HG03469 (cell line): ENCODE results near the gene LCOR.
"Not testable (repeated sequence)": the region's sequence is repeated elsewhere in the genome, so short reads cannot be mapped to it uniquely, and the experiment has no call there.

Source experiments
- ATAC-seq: cut with Tn5 transposase; IDR thresholded peaks from one replicate; pipeline ENCODE4 v1.9.1; 2021; ENCODE audit warnings: mild to moderate bottlenecking, moderate library complexity, moderate number of reproducible peaks; ENCODE audit not compliant: unreplicated experiment

LCOR gene

GRCh38 chr10:97028126-97028831, 196.2 kb downstream of the LCOR start:
- ATAC-seq: no peak

- ATAC-seq: no peak
Measured at GRCh38 chr10:97028832-97029178, 196.7 kb downstream of the LCOR start.

GRCh38 chr10:97029271-97029670, 197.2 kb downstream of the LCOR start:
- no peak for ATAC-seq

DNA sequence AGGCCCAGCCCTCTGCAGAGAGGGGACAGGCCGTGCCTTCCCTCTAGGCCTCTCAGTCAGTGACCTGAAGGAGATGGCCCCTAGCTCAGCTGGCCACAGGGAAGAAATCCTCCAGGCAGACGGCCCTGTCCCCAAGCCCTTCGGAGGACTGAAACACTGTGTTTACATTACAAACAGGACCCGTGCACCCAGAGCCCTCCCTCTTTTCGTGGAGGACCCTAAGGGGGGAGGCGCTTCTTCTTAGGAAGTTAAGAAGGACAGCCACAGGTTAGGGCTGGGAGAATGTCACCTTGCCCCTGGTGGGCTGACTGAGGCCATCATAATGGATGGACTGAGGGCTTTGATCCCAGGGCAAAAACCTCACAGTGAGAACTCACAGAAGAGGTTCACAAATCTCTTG, 198.8 kb downstream of the LCOR start:
- no peak for ATAC-seq

GRCh38 chr10:97031459-97031858, 199.4 kb downstream of the LCOR start:
- no peak for ATAC-seq

DNA sequence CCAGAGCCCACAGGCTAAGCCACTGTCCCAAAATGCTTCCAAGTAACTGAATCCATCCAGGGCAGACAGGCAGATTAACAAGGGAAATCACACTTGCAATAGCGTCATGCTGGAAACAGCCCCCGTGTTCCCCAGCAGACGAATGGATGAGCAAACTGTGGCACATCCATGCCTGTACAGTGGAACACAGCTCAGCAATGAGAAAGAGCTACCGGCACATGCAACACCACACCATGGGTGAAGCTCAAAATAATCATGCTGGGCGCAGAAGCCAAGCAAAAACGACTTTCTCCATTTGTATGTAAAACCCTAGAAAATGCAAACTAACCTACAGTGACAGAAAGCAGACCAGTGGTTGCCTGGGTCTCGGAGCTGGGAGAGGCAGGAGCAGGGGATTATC, 200.5 kb downstream of the LCOR start:
- ATAC-seq: no peak

DNA sequence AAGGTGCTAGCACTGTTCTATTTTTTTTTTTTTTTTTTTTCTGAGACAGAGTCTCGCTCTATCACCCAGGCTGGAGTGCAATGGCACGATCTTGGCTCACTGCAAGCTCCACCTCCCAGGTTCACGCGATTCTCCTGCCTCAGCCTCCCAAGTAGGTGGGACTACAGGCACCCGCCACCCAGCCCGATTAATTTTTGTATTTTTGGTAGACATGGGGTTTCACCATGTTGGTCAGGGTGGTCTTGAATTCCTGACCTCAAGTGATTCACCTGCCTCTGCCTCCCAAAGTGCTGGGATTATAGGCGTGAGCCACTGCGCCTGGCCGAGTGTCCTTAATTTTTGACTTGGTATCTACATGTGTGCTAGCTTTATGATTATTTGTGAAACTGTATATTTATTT, 201.7 kb downstream of the LCOR start:
- not testable (repeated sequence) for ATAC-seq

GRCh38 chr10:97034301-97034700, 202.2 kb downstream of the LCOR start:
- ATAC-seq: no peak

DNA sequence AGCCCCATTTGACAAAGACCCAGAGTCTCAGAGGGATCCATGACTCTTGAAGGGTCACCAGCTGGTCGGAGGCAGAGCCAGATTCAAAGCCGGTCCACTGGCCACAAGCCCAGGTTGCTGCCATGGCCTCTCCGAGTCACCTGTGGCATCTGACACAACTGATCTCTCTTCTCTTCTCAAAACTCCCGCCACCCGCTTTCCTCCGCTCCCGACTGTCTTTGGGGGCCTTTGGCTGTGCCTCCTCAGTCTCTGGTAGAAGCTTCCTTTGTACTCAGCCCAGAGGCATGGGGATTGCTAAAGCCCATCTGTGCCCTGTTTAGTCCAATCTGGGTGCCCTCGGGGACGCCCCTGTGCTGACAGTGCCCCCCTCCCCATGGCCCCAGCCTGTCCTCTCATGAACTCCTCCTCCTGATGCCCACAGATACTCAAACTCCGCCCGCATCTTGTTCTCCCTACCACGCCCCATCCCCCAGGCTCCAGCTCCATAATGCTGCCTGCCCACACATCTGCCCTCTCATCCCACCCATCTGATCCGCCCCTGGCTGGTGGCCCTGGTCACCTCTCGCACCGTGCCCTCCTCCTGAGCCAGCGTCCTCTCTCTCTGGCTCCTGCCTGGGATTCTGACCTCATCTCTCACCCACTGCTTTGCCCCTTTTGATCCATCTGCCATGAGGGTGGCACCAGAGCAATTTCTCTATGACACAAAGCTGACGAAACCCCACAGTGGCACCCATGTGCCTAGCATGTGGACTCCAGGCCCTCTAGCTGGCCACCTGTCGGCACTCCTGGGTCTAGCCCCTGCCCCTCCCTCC, 203.1 kb downstream of the LCOR start:
- no peak for ATAC-seq

- peak; percentile 46 for ATAC-seq
Measured at GRCh38 chr10:97037365-97038361, 205.6 kb downstream of the LCOR start.

DNA sequence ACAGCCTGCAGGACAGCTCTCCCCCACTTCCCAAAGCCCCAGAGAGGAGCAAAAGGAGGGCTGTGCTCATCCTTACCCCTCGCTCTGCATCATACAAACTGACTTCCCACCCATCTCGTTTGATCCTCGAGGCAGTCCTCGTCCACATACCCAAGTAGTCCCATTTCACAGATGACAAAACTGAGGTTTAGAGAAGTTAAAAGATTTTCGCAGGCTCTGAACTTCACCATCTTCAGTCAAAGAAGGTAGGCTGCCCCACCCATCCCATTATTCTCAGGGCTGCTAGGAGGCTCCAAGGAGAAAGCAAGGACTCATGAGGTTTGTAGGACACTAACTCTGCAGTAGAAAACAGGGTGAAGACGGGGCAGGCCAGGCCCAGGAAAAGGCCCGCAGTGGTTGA, 206.6 kb downstream of the LCOR start:
- ATAC-seq: no peak

DNA sequence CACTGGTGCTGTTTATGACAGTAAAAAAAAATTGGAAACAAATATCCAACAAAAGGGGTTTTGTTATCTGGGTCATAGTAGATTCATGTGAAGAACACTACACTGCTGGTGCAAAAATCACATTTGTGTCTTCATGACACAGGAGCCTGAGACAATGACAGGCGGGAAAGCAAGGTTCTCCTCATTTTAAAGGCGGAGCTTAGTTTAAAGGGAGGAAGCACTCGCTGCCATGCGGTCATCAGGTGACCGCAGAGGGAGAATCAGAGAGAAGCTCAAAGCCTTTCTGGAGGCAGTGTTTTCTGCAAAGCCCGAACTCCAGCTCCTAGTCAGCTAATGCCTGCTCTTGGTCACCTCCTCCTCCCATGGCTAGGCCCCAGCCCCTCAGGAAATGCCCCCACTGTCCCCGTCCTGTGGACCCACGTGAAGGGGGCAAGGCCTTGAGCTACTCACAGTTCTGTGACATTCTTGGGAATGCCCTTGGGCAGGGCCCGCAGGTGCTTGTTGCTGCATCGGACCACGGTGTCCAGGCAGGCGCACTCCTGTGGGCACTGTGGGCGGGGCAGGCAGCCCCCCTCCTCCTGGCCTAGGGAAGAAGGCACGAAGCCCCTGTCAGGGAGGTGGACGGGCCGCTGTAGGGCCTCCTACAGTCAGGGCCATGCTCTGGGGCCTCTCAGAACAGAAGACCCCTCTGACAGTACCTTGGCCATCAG, 207.6 kb downstream of the LCOR start:
- ATAC-seq: no peak

DNA sequence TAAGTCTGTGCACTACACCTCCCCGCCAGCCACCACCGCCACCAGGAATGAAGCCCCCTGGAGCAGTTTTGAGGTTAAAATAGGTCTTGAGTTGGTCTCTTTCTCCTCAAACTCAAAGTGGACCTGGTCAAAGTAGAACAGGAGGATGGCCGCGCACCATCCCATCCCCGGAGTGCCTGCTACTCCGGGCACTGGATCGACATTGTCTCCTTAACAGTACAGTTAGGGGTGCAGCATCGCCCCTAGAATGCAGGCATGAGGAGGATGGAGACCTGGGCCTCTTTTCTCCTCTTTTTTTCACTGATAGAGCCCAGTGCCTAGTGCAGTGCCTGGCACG, 208.1 kb downstream of the LCOR start:
- ATAC-seq: no peak

- no peak for ATAC-seq
Measured at GRCh38 chr10:97040706-97041105, 208.6 kb downstream of the LCOR start.

GRCh38 chr10:97042081-97042480, 210.0 kb downstream of the LCOR start:
- no peak for ATAC-seq

DNA sequence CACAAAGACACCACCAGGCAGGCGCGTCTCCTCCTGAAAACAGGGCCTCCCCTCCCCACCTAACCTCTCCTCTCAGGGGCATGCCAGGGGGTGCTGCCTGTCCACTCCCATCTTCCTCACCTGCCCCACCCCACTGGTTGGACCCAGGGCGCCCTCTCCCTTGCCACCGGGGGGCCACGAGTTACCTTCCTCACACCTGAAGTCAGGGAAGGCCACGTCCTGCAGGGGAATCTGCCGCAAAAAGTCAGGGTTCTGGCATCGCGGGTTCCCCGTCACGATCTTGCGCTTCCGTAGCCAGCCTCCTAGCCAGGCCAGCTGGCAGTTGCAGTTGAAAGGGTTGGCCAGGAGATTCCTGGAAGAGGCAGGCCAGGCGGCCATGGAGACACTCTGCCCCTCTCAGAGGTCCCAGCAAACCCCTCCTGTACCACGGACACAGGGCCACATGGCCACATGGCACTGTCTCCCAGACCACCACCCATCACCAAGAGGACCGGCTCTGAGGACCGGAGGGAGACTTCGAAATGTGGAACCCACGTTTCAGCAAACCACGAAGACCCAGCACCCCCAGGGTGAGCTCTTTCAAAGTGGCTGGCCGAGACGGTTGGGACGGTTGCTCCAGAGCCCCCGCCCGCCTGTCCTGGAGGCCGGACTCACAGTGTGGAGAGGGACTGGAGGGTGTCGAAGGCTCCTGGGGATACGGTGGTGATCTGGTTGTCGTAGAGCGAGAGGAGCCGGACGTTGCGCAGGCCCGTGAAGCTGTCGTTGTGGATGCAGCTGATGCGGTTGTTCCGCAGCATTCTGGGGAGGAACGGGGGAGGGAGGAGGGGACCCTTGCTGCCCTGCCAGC, 210.8 kb downstream of the LCOR start:
- no peak for ATAC-seq

DNA sequence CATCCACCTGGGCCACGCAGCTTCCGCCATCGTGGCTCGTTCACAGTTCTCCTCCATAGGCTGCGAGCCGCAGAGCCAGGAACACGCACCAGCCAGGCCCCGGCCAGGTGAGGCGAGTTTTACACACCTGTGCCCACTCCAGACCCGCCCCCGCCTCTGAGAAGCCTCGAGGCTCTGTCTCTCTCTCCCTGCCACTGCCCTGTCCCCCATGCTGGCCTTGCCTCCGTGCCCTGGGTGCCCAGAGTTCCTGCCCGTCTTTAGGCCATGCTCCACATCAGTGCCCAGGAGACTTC, 211.4 kb downstream of the LCOR start:
- no peak for ATAC-seq
